Stimulated activated naive CD4-positive, alpha-beta T cell (primary cell): ENCODE results near the gene RLN2.

Experiments used
- DNase-seq, 6 experiments: peaks; one replicate each; lab custom pipeline; 2025; lab: John Stamatoyannopoulos, UW

The RLN2 gene

GRCh38 chr9:5269249-5269715 is 35.2 kb downstream of the RLN2 start:
- DNase-seq = no peak

GRCh38 chr9:5265939-5266338 is 38.6 kb downstream of the RLN2 start:
- DNase-seq = no peak

GRCh38 chr9:5264219-5264595 is 40.3 kb downstream of the RLN2 start:
- no peak for DNase-seq

- DNase-seq = peak in 2 of 6 experiments; percentile 5 to 13
Measured at GRCh38 chr9:5263351-5264218, 40.9 kb downstream of the RLN2 start.
